Measurements from ENCODE around the gene DOCK8. TPM values are rescaled to one million over a fixed set of nuclear protein-coding genes. Genes with fewer than 3 reads are reported as not detected.

The DOCK8 gene
- polyA plus RNA-seq, 1 donor (not counting 4 experiments of a cell fraction or from before 2014, with no cell fraction given): 1.5 TPM

DNA sequence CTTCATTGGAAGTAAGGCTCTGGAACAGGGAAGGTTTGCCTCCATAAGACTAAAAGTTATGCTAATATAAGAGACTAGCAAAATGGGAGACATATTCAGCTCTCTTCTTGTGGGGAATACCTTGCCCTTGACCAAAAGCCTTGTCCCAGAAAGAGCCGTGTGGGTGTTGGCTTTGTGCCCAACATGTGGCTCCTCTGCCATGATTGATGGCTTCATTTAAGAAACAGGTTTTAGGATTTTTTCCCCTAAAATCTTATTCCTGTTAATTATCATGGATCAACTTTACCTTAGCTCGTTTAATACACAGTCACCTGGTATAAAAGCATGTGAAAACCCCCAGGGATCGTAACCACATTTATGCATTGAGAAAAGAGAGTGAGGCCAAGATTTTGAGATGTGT is 38.9 kb downstream of the DOCK8 start:
- Histone ChIP-seq H3K27me3 (ENCODE audit: control insufficient read depth, extremely low read depth, insufficient read depth, low read length) (no peaks in the 10 kb centered on the region), H3K9ac (ENCODE audit: control insufficient read depth, extremely low read depth, insufficient read depth, low read length) (no peak overlapping the region), H3K27ac (ENCODE audit: control insufficient read depth, insufficient read depth, low read length) (no peak overlapping the region), H3K9me3 (ENCODE audit: control insufficient read depth, low read depth, low read length) (no peaks in the 10 kb centered on the region), H3K79me2 (ENCODE audit: control insufficient read depth, insufficient read depth, low read length) (no peaks in the 10 kb centered on the region), H3K36me3 (ENCODE audit: control insufficient read depth in 2 of 2, extremely low read depth in 1 of 2, insufficient read depth in 2 of 2, low read length in 2 of 2) (no peaks in the 10 kb centered on the region), H2AFZ (ENCODE audit: control insufficient read depth, low read length) (no peak overlapping the region), H3K4me3 (ENCODE audit: control insufficient read depth in 2 of 3, extremely low read depth in 1 of 3, insufficient read depth in 2 of 3, low read depth in 1 of 3, low read length in 3 of 3) (no peak overlapping the region), H3K4me1 (ENCODE audit: control insufficient read depth, extremely low read depth, insufficient read depth, low read length) (peaks cover 4% of the 10 kb centered on the region), H3K4me2 (ENCODE audit: control insufficient read depth, extremely low read depth, insufficient read depth, low read depth, low read length) (no peak overlapping the region), H3K9me1 (ENCODE audit: control insufficient read depth, extremely low read depth, insufficient read depth, low read length) (no peaks in the 10 kb centered on the region), H4K20me1 (ENCODE audit: control insufficient read depth, extremely low read depth, insufficient read depth, low read length) (no peaks in the 10 kb centered on the region)
- TF ChIP-seq, protein P1, sequence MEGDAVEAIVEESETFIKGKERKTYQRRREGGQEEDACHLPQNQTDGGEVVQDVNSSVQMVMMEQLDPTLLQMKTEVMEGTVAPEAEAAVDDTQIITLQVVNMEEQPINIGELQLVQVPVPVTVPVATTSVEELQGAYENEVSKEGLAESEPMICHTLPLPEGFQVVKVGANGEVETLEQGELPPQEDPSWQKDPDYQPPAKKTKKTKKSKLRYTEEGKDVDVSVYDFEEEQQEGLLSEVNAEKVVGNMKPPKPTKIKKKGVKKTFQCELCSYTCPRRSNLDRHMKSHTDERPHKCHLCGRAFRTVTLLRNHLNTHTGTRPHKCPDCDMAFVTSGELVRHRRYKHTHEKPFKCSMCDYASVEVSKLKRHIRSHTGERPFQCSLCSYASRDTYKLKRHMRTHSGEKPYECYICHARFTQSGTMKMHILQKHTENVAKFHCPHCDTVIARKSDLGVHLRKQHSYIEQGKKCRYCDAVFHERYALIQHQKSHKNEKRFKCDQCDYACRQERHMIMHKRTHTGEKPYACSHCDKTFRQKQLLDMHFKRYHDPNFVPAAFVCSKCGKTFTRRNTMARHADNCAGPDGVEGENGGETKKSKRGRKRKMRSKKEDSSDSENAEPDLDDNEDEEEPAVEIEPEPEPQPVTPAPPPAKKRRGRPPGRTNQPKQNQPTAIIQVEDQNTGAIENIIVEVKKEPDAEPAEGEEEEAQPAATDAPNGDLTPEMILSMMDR (optimal IDR thresholded peaks at IDR 0.05 in 1 of 3, IDR thresholded peaks at IDR 0.05 in 1 of 3, conservative IDR thresholded peaks at IDR 0.05 in 1 of 3; ENCODE audit: extremely low read depth in 1 of 3, insufficient read depth in 2 of 3, low read length in 3 of 3): no peak
- no peak for TF ChIP-seq EZH2 (IDR thresholded peaks at IDR 0.05; ENCODE audit: low read length)
- DNase-seq (ENCODE audit: low read depth, low spot score) (no peak), FAIRE-seq (no peak)
- dilution Hi-C loops (cut with MboI; ENCODE audit: extremely low pct_ligation_motif_present, low sequenced_read_pairs): no loop called here

DNA sequence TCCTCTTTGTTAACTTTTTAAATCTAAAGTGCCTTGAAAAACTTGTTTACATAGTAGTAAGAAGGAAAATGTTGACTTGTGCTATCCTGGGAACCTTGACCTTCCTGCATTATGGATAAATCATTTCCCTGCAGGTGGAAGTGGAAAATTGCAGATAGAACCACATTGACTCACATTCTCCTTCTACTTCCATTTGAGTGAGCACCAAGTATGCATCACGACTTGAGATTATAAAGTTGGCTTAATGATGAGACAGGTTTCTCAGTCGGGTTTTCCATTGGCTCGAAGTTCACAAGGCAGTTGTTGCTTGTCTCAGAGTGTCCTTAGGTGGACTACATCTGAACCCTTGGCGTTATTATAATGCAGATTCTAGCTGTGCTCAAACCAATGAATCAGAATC is 39.9 kb downstream of the DOCK8 start:
- no peaks in the 10 kb centered on the region for H4K20me1 ChIP-seq (ENCODE audit: control insufficient read depth, extremely low read depth, insufficient read depth, low read length)
- no peak overlapping the region for H3K27ac ChIP-seq (ENCODE audit: control insufficient read depth, insufficient read depth, low read length)
- no peak overlapping the region for H2AFZ ChIP-seq (ENCODE audit: control insufficient read depth, low read length)
- no peak overlapping the region for H3K4me2 ChIP-seq (ENCODE audit: control insufficient read depth, extremely low read depth, insufficient read depth, low read depth, low read length)
- no peaks in the 10 kb centered on the region for H3K9me3 ChIP-seq (ENCODE audit: control insufficient read depth, low read depth, low read length)
- no peak overlapping the region for H3K9ac ChIP-seq (ENCODE audit: control insufficient read depth, extremely low read depth, insufficient read depth, low read length)
- TF ChIP-seq, protein P1 (optimal IDR thresholded peaks at IDR 0.05 in 1 of 3, IDR thresholded peaks at IDR 0.05 in 1 of 3, conservative IDR thresholded peaks at IDR 0.05 in 1 of 3; ENCODE audit: extremely low read depth in 1 of 3, insufficient read depth in 2 of 3, low read length in 3 of 3): no peak
- TF ChIP-seq EZH2 (IDR thresholded peaks at IDR 0.05; ENCODE audit: low read length): no peak
- dilution Hi-C loops (cut with MboI; ENCODE audit: extremely low pct_ligation_motif_present, low sequenced_read_pairs): no loop called here
- no peaks in the 10 kb centered on the region for H3K27me3 ChIP-seq (ENCODE audit: control insufficient read depth, extremely low read depth, insufficient read depth, low read length)
- H3K79me2 ChIP-seq (ENCODE audit: control insufficient read depth, insufficient read depth, low read length): no peaks in the 10 kb centered on the region
- no peaks in the 10 kb centered on the region for H3K4me1 ChIP-seq (ENCODE audit: control insufficient read depth, extremely low read depth, insufficient read depth, low read length)
- no peak for DNase-seq (ENCODE audit: low read depth, low spot score)
- no peak overlapping the region for H3K4me3 ChIP-seq (ENCODE audit: control insufficient read depth in 2 of 3, extremely low read depth in 1 of 3, insufficient read depth in 2 of 3, low read depth in 1 of 3, low read length in 3 of 3)
- no peaks in the 10 kb centered on the region for H3K36me3 ChIP-seq (ENCODE audit: control insufficient read depth in 2 of 2, extremely low read depth in 1 of 2, insufficient read depth in 2 of 2, low read length in 2 of 2)
- H3K9me1 ChIP-seq (ENCODE audit: control insufficient read depth, extremely low read depth, insufficient read depth, low read length): no peaks in the 10 kb centered on the region
- no peak for FAIRE-seq
